ENCODE measurements around the gene TM9SF4. TPM values are rescaled to one million over a fixed set of nuclear protein-coding genes. Genes with fewer than 3 reads are reported as not detected.

Gene TM9SF4
- polyA plus RNA-seq, 1 donor (not counting 4 experiments of a cell fraction or from before 2014, with no cell fraction given) = 49.4 TPM

DNA sequence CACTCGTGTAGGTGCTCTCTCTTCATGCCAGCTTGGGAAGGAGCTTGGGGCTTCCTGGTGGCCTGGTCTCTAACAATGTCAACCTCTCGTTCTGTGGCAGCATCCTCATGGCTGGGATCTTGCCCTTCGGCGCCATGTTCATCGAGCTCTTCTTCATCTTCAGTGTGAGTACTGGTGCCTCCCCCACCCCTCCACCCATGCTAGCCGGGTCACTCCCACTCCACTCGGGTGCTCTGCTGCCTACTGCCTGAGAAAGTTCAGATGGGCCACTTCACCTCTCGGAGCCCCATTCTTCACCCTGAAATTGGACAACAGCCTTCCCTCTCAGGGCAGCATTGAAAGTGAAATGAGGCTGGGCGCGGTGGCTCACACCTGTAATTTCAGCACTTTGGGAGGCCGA is 48.8 kb downstream of the TM9SF4 start:
- H3K27ac ChIP-seq (ENCODE audit: control insufficient read depth, insufficient read depth, low read length) = no peak overlapping the region
- TF ChIP-seq EZH2 (IDR thresholded peaks at IDR 0.05; ENCODE audit: low read length) = no peak
- TF ChIP-seq, protein P1, sequence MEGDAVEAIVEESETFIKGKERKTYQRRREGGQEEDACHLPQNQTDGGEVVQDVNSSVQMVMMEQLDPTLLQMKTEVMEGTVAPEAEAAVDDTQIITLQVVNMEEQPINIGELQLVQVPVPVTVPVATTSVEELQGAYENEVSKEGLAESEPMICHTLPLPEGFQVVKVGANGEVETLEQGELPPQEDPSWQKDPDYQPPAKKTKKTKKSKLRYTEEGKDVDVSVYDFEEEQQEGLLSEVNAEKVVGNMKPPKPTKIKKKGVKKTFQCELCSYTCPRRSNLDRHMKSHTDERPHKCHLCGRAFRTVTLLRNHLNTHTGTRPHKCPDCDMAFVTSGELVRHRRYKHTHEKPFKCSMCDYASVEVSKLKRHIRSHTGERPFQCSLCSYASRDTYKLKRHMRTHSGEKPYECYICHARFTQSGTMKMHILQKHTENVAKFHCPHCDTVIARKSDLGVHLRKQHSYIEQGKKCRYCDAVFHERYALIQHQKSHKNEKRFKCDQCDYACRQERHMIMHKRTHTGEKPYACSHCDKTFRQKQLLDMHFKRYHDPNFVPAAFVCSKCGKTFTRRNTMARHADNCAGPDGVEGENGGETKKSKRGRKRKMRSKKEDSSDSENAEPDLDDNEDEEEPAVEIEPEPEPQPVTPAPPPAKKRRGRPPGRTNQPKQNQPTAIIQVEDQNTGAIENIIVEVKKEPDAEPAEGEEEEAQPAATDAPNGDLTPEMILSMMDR (optimal IDR thresholded peaks at IDR 0.05 in 1 of 3, IDR thresholded peaks at IDR 0.05 in 1 of 3, conservative IDR thresholded peaks at IDR 0.05 in 1 of 3; ENCODE audit: extremely low read depth in 1 of 3, insufficient read depth in 2 of 3, low read length in 3 of 3) = no peak
- H3K9ac ChIP-seq (ENCODE audit: control insufficient read depth, extremely low read depth, insufficient read depth, low read length) = no peak overlapping the region
- no peaks in the 10 kb centered on the region for H3K79me2 ChIP-seq (ENCODE audit: control insufficient read depth, insufficient read depth, low read length)
- no peaks in the 10 kb centered on the region for H3K27me3 ChIP-seq (ENCODE audit: control insufficient read depth, extremely low read depth, insufficient read depth, low read length)
- dilution Hi-C loops (cut with MboI; ENCODE audit: extremely low pct_ligation_motif_present, low sequenced_read_pairs) = no loop called here
- no peak for DNase-seq (ENCODE audit: low read depth, low spot score)
- no peak for FAIRE-seq
- H3K9me1 ChIP-seq (ENCODE audit: control insufficient read depth, extremely low read depth, insufficient read depth, low read length) = no peaks in the 10 kb centered on the region
- H4K20me1 ChIP-seq (ENCODE audit: control insufficient read depth, extremely low read depth, insufficient read depth, low read length) = no peaks in the 10 kb centered on the region
- no peak overlapping the region for H3K4me3 ChIP-seq (ENCODE audit: control insufficient read depth in 2 of 3, extremely low read depth in 1 of 3, insufficient read depth in 2 of 3, low read depth in 1 of 3, low read length in 3 of 3)
- H3K4me1 ChIP-seq (ENCODE audit: control insufficient read depth, extremely low read depth, insufficient read depth, low read length) = no peaks in the 10 kb centered on the region
- H3K9me3 ChIP-seq (ENCODE audit: control insufficient read depth, low read depth, low read length) = no peaks in the 10 kb centered on the region
- peaks cover 35 to 38% of the 10 kb centered on the region in 2 experiments for H3K36me3 ChIP-seq (ENCODE audit: control insufficient read depth in 2 of 2, extremely low read depth in 1 of 2, insufficient read depth in 2 of 2, low read length in 2 of 2)
- no peak overlapping the region for H3K4me2 ChIP-seq (ENCODE audit: control insufficient read depth, extremely low read depth, insufficient read depth, low read depth, low read length)
- no peak overlapping the region for H2AFZ ChIP-seq (ENCODE audit: control insufficient read depth, low read length)

DNA sequence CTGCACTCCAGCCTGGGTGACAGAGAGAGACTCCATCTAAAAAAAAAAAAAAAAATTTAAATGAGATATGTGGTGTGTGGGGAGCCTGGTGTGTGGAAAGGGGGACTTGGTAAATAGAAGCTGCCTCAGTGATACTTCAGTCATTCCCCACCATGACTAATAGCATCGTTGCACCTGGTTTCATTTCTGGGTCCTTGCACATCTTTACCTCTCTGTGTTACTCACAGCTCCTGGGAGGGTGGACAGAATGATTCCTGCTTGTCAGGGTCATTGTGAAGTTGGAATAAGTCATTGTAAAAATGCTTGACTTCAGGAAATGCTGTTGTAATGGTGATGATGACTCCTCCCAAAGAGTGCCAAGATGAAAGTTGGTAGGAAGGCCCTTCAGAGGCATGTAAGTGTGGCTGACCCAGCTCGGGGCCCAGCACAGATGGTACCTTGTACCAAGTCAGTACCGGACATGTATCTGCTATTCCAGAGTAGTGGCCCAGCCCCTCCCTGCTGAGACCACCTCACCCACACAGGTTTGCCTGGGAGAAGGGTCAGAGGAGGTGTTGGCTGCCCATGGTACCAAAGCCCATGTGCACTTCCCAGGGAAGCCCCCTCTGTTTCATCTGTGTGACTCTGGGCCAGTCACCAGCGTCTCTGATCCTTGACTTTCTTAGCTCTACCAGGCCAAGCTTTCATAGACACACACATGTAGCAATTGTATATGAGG is 49.6 kb downstream of the TM9SF4 start:
- Histone ChIP-seq H3K27me3 (ENCODE audit: control insufficient read depth, extremely low read depth, insufficient read depth, low read length) (no peaks in the 10 kb centered on the region), H3K27ac (ENCODE audit: control insufficient read depth, insufficient read depth, low read length) (no peak overlapping the region), H3K4me1 (ENCODE audit: control insufficient read depth, extremely low read depth, insufficient read depth, low read length) (no peaks in the 10 kb centered on the region), H3K9me1 (ENCODE audit: control insufficient read depth, extremely low read depth, insufficient read depth, low read length) (no peaks in the 10 kb centered on the region), H3K9ac (ENCODE audit: control insufficient read depth, extremely low read depth, insufficient read depth, low read length) (no peak overlapping the region), H2AFZ (ENCODE audit: control insufficient read depth, low read length) (no peak overlapping the region), H4K20me1 (ENCODE audit: control insufficient read depth, extremely low read depth, insufficient read depth, low read length) (no peaks in the 10 kb centered on the region), H3K9me3 (ENCODE audit: control insufficient read depth, low read depth, low read length) (no peaks in the 10 kb centered on the region), H3K36me3 (ENCODE audit: control insufficient read depth in 2 of 2, extremely low read depth in 1 of 2, insufficient read depth in 2 of 2, low read length in 2 of 2) (peaks cover 31 to 38% of the 10 kb centered on the region in 2 experiments), H3K4me2 (ENCODE audit: control insufficient read depth, extremely low read depth, insufficient read depth, low read depth, low read length) (no peak overlapping the region), H3K4me3 (ENCODE audit: control insufficient read depth in 2 of 3, extremely low read depth in 1 of 3, insufficient read depth in 2 of 3, low read depth in 1 of 3, low read length in 3 of 3) (no peak overlapping the region), H3K79me2 (ENCODE audit: control insufficient read depth, insufficient read depth, low read length) (no peaks in the 10 kb centered on the region)
- FAIRE-seq = no peak
- no peak for DNase-seq (ENCODE audit: low read depth, low spot score)
- TF ChIP-seq, protein P1 (optimal IDR thresholded peaks at IDR 0.05 in 1 of 3, IDR thresholded peaks at IDR 0.05 in 1 of 3, conservative IDR thresholded peaks at IDR 0.05 in 1 of 3; ENCODE audit: extremely low read depth in 1 of 3, insufficient read depth in 2 of 3, low read length in 3 of 3) = no peak
- no peak for TF ChIP-seq EZH2 (IDR thresholded peaks at IDR 0.05; ENCODE audit: low read length)
- dilution Hi-C loops (cut with MboI; ENCODE audit: extremely low pct_ligation_motif_present, low sequenced_read_pairs) = no loop called here

Data from keratinocyte (primary cell).